Aorta (tissue), 5 donors: ENCODE results near the gene CBLB. TPM values are rescaled to one million over a fixed set of nuclear protein-coding genes. Genes with fewer than 3 reads are reported as not detected.
A peak's percentile ranks its signal among the peaks of the same experiment; 100 is the strongest.
"Not testable (repeated sequence)": the region's sequence is repeated elsewhere in the genome, so short reads cannot be mapped to it uniquely, and the experiment has no call there.

Experiments used
- ATAC-seq: fragments of 200-7000 bp; cut with Tn5 transposase; one replicate; pipeline ENCODE4 v1.9.1; 2022; ENCODE audit warnings: moderate library complexity; ENCODE audit not compliant: low FRiP score
- DNase-seq, 2 donors: peaks; one replicate each; pipeline ENCODE4 v3.0.0-alpha.2; 2020
- H3K27ac ChIP-seq, 2 donors: one replicate each; pipeline ENCODE4 v1.5.1; 2013; ENCODE audit warnings: low read length in 2 of 2, mild to moderate bottlenecking in 2 of 2, moderate library complexity in 2 of 2, control low read depth in 1 of 2, inconsistent platforms in 1 of 2, low read depth in 1 of 2
- H3K27me3 ChIP-seq, 2 donors: one replicate each; pipeline ENCODE4 v1.6.1; 2013; ENCODE audit warnings: control low read depth in 1 of 2, low read length in 1 of 2, mild to moderate bottlenecking in 1 of 2, moderate library complexity in 1 of 2; ENCODE audit not compliant: insufficient read depth in 2 of 2, control insufficient read depth in 1 of 2
- H3K36me3 ChIP-seq, 2 donors: one replicate each; pipeline ENCODE4 v1.6.1; 2013; ENCODE audit warnings: control low read depth in 1 of 2, low read length in 1 of 2, mild to moderate bottlenecking in 1 of 2; ENCODE audit not compliant: insufficient read depth in 2 of 2, control insufficient read depth in 1 of 2
- H3K4me1 ChIP-seq, 2 donors: one replicate each; pipeline ENCODE4 v1.6.1; 2013; ENCODE audit warnings: low read length in 2 of 2, control low read depth in 1 of 2, mild to moderate bottlenecking in 1 of 2, moderate library complexity in 1 of 2; ENCODE audit not compliant: insufficient read depth in 2 of 2, control insufficient read depth in 1 of 2
- H3K4me3 ChIP-seq, 2 donors: one replicate each; pipeline ENCODE4 v1.5.1; 2013; ENCODE audit warnings: low read length in 2 of 2, control low read depth in 1 of 2, mild to moderate bottlenecking in 1 of 2
- H3K9me3 ChIP-seq: one replicate; pipeline ENCODE4 v1.6.1; 2013; ENCODE audit warnings: mild to moderate bottlenecking, low read length; ENCODE audit not compliant: control insufficient read depth
- whole genome bisulfite sequencing, 2 donors: extraction: QIAGEN DNeasy Blood & Tissue Kit; methylation state at CpG; one replicate each; pipeline ENCODE4 v1.1.7; 2013; 5-methylcytosine and 5-hydroxymethylcytosine counted together
- intact Hi-C, 2 donors: fragments of 100-400 bp; cut with DNase I; formaldehyde crosslinking; loops; one replicate each; pipeline versions ENCODE4 v1.14.2 to v1.15.0; 2022
- polyA plus RNA-seq, 2 donors: library from polyadenylated mRNA; stranded (reverse); fragments of 200-250 nt; gene quantifications; one replicate each; pipeline ENCODE4 v1.2.3, GENCODE V29; 2013
- total RNA-seq, 2 donors: library from RNA; stranded (reverse); fragmentation: NEBNext Ultra II Directional; extraction: Animal tissue kit (Norgen Biotek cat#: 25700); gene quantifications; one replicate each; pipeline ENCODE4 v1.2.1, GENCODE V29; 2021
- donor health status: healthy with polysubstance abuse.
- donor health status: Bipolar disorder and iron deficiency.
- donor health status: DM: no; HTN: no; CAD: no.
- donor health status: DM: no; HTN: no; CAD: no.
- donor health status: DM: yes; HTN: yes; CAD: no.

The CBLB gene
- total and polyA plus RNA-seq, 4 donors = 3.3 to 126 (median 54.1) TPM

- no peaks in the 10 kb centered on the region for H3K27me3 ChIP-seq
- no peak overlapping the region for H3K4me3 ChIP-seq
- no peak overlapping the region for H3K27ac ChIP-seq
- WGBS, 2 donors = 77 to 80% methylated on average over 6 of the region's 6 CpGs
- DNase-seq = no peak
- peaks cover 4 to 7% of the 10 kb centered on the region in 2 donors for H3K4me1 ChIP-seq
- no peak for ATAC-seq
- no peaks in the 10 kb centered on the region for H3K36me3 ChIP-seq
- intact Hi-C loops = loop anchor here in 1 of 2 donors (10.0 kb wide), 1 partner anchor 92 kb away; no protein-coding TSS in a partner anchor
- H3K9me3 ChIP-seq = no peaks in the 10 kb centered on the region
Observed at GRCh38 chr3:105826778-105827634, 41.8 kb downstream of the CBLB start.

GRCh38 chr3:105824129-105824528, 44.7 kb downstream of the CBLB start:
- intact Hi-C loops = loop anchor here in 1 of 2 donors (10.0 kb wide), 1 partner anchor 89 kb away; no protein-coding TSS in a partner anchor
- DNase-seq = no peak
- no peak for ATAC-seq
- Histone ChIP-seq H3K36me3 (peaks cover 0 to 2% of the 10 kb centered on the region in 2 donors), H3K9me3 (no peaks in the 10 kb centered on the region), H3K27me3 (no peaks in the 10 kb centered on the region), H3K4me1 (peaks cover 4 to 7% of the 10 kb centered on the region in 2 donors), H3K4me3 (no peak overlapping the region), H3K27ac (no peak overlapping the region)
- WGBS, 2 donors = 97 to 98% methylated on average over 2 of the region's 2 CpGs

GRCh38 chr3:105823149-105823867, 45.5 kb downstream of the CBLB start:
- intact Hi-C loops = loop anchor here in 1 of 2 donors (10.0 kb wide), 1 partner anchor 89 kb away; no protein-coding TSS in a partner anchor
- Histone ChIP-seq H3K4me3 (no peak overlapping the region), H3K27ac (peak overlapping the region; percentile 14 to 36), H3K36me3 (peaks cover 0 to 2% of the 10 kb centered on the region in 2 donors), H3K9me3 (no peaks in the 10 kb centered on the region), H3K4me1 (peaks cover 4 to 7% of the 10 kb centered on the region in 2 donors), H3K27me3 (no peaks in the 10 kb centered on the region)
- 68 to 73% methylated on average over 4 of the region's 4 CpGs for WGBS, 2 donors
- DNase-seq (no peak), ATAC-seq (no peak)

- DNase-seq (no peak), ATAC-seq (no peak)
- H3K27me3 ChIP-seq = no peaks in the 10 kb centered on the region
- intact Hi-C loops = loop anchor here in 1 of 2 donors (10.0 kb wide), 1 partner anchor 88 kb away; no protein-coding TSS in a partner anchor
- H3K9me3 ChIP-seq = no peaks in the 10 kb centered on the region
- peaks cover 1 to 7% of the 10 kb centered on the region in 2 donors for H3K4me1 ChIP-seq
- WGBS, 2 donors = 56 to 64% methylated on average over 3 of the region's 3 CpGs
- peaks cover 0 to 2% of the 10 kb centered on the region in 2 donors for H3K36me3 ChIP-seq
- H3K27ac ChIP-seq = peak overlapping the region in 1 of 2 donors; percentile 14
- peak overlapping the region in 1 of 2 donors; percentile 20 for H3K4me3 ChIP-seq
Observed at GRCh38 chr3:105822171-105823123, 46.4 kb downstream of the CBLB start.

- no peak overlapping the region for H3K27ac ChIP-seq
- H3K4me1 ChIP-seq = peaks cover 0 to 5% of the 10 kb centered on the region in 2 donors
- 65 to 68% methylated on average over 2 of the region's 2 CpGs for WGBS, 2 donors
Observed at GRCh38 chr3:105821433-105821832, 47.4 kb downstream of the CBLB start.

GRCh38 chr3:105816833-105817232, 52.0 kb downstream of the CBLB start:
- Histone ChIP-seq H3K4me1 (no peaks in the 10 kb centered on the region), H3K9me3 (no peaks in the 10 kb centered on the region), H3K36me3 (peaks cover 0 to 2% of the 10 kb centered on the region in 2 donors), H3K4me3 (no peak overlapping the region), H3K27ac (no peak overlapping the region), H3K27me3 (no peaks in the 10 kb centered on the region)
- 91 to 95% methylated on average over 2 of the region's 2 CpGs for WGBS, 2 donors
- ATAC-seq (no peak), DNase-seq (no peak)
- intact Hi-C loops = no loop called here

More at GRCh38 chr3:105821433-105821832, 47.4 kb downstream of the CBLB start:
- intact Hi-C loops = loop anchor here in 1 of 2 donors (10.0 kb wide), 1 partner anchor 87 kb away; no protein-coding TSS in a partner anchor
- Histone ChIP-seq H3K9me3 (no peaks in the 10 kb centered on the region), H3K36me3 (peaks cover 0 to 2% of the 10 kb centered on the region in 2 donors), H3K4me3 (no peak overlapping the region), H3K27me3 (no peaks in the 10 kb centered on the region)
- ATAC-seq = no peak
- DNase-seq = no peak

- DNase-seq, H3K27me3 ChIP-seq, H3K36me3 ChIP-seq, H3K4me1 ChIP-seq, intact Hi-C loops, ATAC-seq, H3K27ac ChIP-seq, H3K4me3 ChIP-seq, H3K9me3 ChIP-seq: not testable (repeated sequence)
- 98 to 100% methylated on average over 3 of the region's 3 CpGs for WGBS, 2 donors
Observed at GRCh38 chr3:105815331-105815730, 53.5 kb downstream of the CBLB start.

GRCh38 chr3:105813710-105814109, 55.1 kb downstream of the CBLB start:
- H3K9me3 ChIP-seq = no peaks in the 10 kb centered on the region
- DNase-seq (no peak), ATAC-seq (no peak)
- no peaks in the 10 kb centered on the region for H3K4me1 ChIP-seq
- no peak overlapping the region for H3K27ac ChIP-seq
- intact Hi-C loops = no loop called here
- H3K4me3 ChIP-seq = no peak overlapping the region
- no peaks in the 10 kb centered on the region for H3K36me3 ChIP-seq
- 67 to 86% methylated on average over 1 of the region's 1 CpG for WGBS, 2 donors
- no peaks in the 10 kb centered on the region for H3K27me3 ChIP-seq
